ENCODE data around the gene TRPM4.
"Not testable (repeated sequence)": the region's sequence is repeated elsewhere in the genome, so short reads cannot be mapped to it uniquely, and the experiment has no call there.

DNA sequence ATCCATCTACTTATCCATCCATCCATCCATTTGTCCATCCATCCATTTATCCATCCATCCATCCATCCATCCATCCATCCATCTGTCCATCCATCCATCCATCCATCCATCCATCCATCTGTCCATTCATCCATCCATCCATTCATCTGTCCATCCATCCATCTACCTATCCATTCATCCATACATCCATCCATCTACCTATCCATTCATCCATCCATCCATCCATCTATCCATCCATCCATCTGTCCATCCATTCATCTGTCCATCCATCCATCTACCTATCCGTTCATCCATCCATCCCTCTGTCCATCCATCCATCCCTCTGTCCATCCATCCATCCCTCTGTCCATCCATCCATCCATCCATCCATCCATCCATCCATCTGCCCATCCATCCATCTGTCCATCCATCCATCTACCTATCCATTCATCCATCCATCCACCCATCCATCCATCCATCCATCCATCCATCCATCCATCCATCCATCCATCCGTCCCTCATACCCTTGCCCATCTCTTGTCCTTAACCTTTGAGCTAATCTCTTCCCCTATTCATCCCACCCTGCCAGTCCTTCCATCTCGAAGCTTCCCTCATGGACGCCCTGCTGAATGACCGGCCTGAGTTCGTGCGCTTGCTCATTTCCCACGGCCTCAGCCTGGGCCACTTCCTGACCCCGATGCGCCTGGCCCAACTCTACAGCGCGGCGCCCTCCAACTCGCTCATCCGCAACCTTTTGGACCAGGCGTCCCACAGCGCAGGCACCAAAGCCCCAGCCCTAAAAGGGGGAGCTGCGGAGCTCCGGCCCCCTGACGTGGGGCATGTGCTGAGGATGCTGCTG, 24.6 kb downstream of the TRPM4 start:
- TF ChIP-seq, protein P1, sequence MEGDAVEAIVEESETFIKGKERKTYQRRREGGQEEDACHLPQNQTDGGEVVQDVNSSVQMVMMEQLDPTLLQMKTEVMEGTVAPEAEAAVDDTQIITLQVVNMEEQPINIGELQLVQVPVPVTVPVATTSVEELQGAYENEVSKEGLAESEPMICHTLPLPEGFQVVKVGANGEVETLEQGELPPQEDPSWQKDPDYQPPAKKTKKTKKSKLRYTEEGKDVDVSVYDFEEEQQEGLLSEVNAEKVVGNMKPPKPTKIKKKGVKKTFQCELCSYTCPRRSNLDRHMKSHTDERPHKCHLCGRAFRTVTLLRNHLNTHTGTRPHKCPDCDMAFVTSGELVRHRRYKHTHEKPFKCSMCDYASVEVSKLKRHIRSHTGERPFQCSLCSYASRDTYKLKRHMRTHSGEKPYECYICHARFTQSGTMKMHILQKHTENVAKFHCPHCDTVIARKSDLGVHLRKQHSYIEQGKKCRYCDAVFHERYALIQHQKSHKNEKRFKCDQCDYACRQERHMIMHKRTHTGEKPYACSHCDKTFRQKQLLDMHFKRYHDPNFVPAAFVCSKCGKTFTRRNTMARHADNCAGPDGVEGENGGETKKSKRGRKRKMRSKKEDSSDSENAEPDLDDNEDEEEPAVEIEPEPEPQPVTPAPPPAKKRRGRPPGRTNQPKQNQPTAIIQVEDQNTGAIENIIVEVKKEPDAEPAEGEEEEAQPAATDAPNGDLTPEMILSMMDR (IDR thresholded peaks at IDR 0.05; ENCODE audit: insufficient read depth, low read length, poor library complexity, severe bottlenecking), result not testable (repeated sequence)
- not testable (repeated sequence) for TF ChIP-seq EZH2phosphoT487 (conservative IDR thresholded peaks at IDR 0.05; ENCODE audit: low read length)

All from SU-DHL-6 (cell line).